GM21576 (cell line): ENCODE results near the gene CYGB.
"Not testable (repeated sequence)": the region's sequence is repeated elsewhere in the genome, so short reads cannot be mapped to it uniquely, and the experiment has no call there.

Source experiments
- ATAC-seq: cut with Tn5 transposase; IDR thresholded peaks from one replicate; pipeline ENCODE4 v1.9.1; 2021; ENCODE audit warnings: mild to moderate bottlenecking, moderate library complexity; ENCODE audit not compliant: unreplicated experiment

CYGB gene

GRCh38 chr17:76567634-76568432 lies 30.3 kb upstream of the CYGB start:
- no peak for ATAC-seq

- no peak for ATAC-seq
Observed at GRCh38 chr17:76566988-76567431, 29.5 kb upstream of the CYGB start.

- no peak for ATAC-seq
Observed at GRCh38 chr17:76566613-76566943, 29.1 kb upstream of the CYGB start.

GRCh38 chr17:76565728-76566612 lies 28.5 kb upstream of the CYGB start:
- no peak for ATAC-seq

GRCh38 chr17:76564991-76565727 lies 27.6 kb upstream of the CYGB start:
- ATAC-seq: not testable (repeated sequence)

GRCh38 chr17:76563359-76563758 lies 25.9 kb upstream of the CYGB start:
- not testable (repeated sequence) for ATAC-seq

GRCh38 chr17:76562734-76563148 lies 25.2 kb upstream of the CYGB start:
- ATAC-seq: no peak

GRCh38 chr17:76561799-76562268 lies 24.3 kb upstream of the CYGB start:
- no peak for ATAC-seq

GRCh38 chr17:76561332-76561731 lies 23.8 kb upstream of the CYGB start:
- no peak for ATAC-seq

GRCh38 chr17:76560877-76561221 lies 23.3 kb upstream of the CYGB start:
- no peak for ATAC-seq

- no peak for ATAC-seq
Observed at GRCh38 chr17:76560036-76560876, 22.7 kb upstream of the CYGB start.

GRCh38 chr17:76559460-76559859 lies 22.0 kb upstream of the CYGB start:
- ATAC-seq: not testable (repeated sequence)

- no peak for ATAC-seq
Observed at GRCh38 chr17:76558198-76559095, 20.9 kb upstream of the CYGB start.

GRCh38 chr17:76557368-76558197 lies 20.1 kb upstream of the CYGB start:
- peak; percentile 89 for ATAC-seq

- ATAC-seq: peak; percentile 22
Observed at GRCh38 chr17:76556765-76557367, 19.4 kb upstream of the CYGB start.

- ATAC-seq: no peak
Observed at GRCh38 chr17:76554131-76554530, 16.6 kb upstream of the CYGB start.

GRCh38 chr17:76553178-76553908 lies 15.8 kb upstream of the CYGB start:
- ATAC-seq: no peak
